HG02610 (cell line): ENCODE data around the gene CYP2B6.
"Not testable (repeated sequence)": the region's sequence is repeated elsewhere in the genome, so short reads cannot be mapped to it uniquely, and the experiment has no call there.

Experiments
- ATAC-seq: cut with Tn5 transposase; IDR thresholded peaks from one replicate; pipeline ENCODE4 v1.9.1; 2021; ENCODE audit warnings: mild to moderate bottlenecking, moderate library complexity; ENCODE audit not compliant: unreplicated experiment

Gene CYP2B6

GRCh38 chr19:40990972-40991381 is at the start of gene CYP2B6:
TSS of gene CYP2B6 (plus strand) at chr19:40991282. CDS start at chr19:40991306, 24 bp downstream.
- ATAC-seq: no peak

- ATAC-seq: no peak
These were observed 49.4 kb upstream of the CYP2B6 start for GRCh38 chr19:40941481-40942219.

GRCh38 chr19:40945645-40946044 is 45.4 kb upstream of the CYP2B6 start:
- no peak for ATAC-seq

GRCh38 chr19:40947114-40947513 is 44.0 kb upstream of the CYP2B6 start:
- no peak for ATAC-seq

GRCh38 chr19:40947573-40947972 is 43.5 kb upstream of the CYP2B6 start:
- no peak for ATAC-seq

- no peak for ATAC-seq
These were observed 42.3 kb upstream of the CYP2B6 start for GRCh38 chr19:40948580-40949299.

- no peak for ATAC-seq
These were observed 36.5 kb upstream of the CYP2B6 start for GRCh38 chr19:40954573-40954972.

GRCh38 chr19:40959338-40959737 is 31.7 kb upstream of the CYP2B6 start:
- ATAC-seq: no peak

- ATAC-seq: no peak
These were observed 30.9 kb upstream of the CYP2B6 start for GRCh38 chr19:40960062-40960685.

GRCh38 chr19:40960780-40961179 is 30.3 kb upstream of the CYP2B6 start:
- ATAC-seq: no peak

GRCh38 chr19:40962460-40962961 is 28.6 kb upstream of the CYP2B6 start:
- no peak for ATAC-seq

GRCh38 chr19:40964361-40964760 is 26.7 kb upstream of the CYP2B6 start:
- not testable (repeated sequence) for ATAC-seq

- ATAC-seq: not testable (repeated sequence)
These were observed 25.7 kb upstream of the CYP2B6 start for GRCh38 chr19:40965351-40965750.

- ATAC-seq: not testable (repeated sequence)
These were observed 24.5 kb upstream of the CYP2B6 start for GRCh38 chr19:40966591-40966990.

GRCh38 chr19:40968065-40968464 is 23.0 kb upstream of the CYP2B6 start:
- not testable (repeated sequence) for ATAC-seq

GRCh38 chr19:40969721-40970120 is 21.4 kb upstream of the CYP2B6 start:
- not testable (repeated sequence) for ATAC-seq

- not testable (repeated sequence) for ATAC-seq
These were observed 20.4 kb upstream of the CYP2B6 start for GRCh38 chr19:40970396-40971345.

- ATAC-seq: no peak
These were observed 16.4 kb upstream of the CYP2B6 start for GRCh38 chr19:40974633-40975037.

GRCh38 chr19:40976134-40976533 is 14.9 kb upstream of the CYP2B6 start:
- ATAC-seq: no peak

- no peak for ATAC-seq
These were observed 14.4 kb upstream of the CYP2B6 start for GRCh38 chr19:40976724-40977123.
